ENCODE results near the gene AKAP13. TPM values are rescaled to one million over a fixed set of nuclear protein-coding genes. Genes with fewer than 3 reads are reported as not detected.

AKAP13 gene
- total and polyA plus RNA-seq, 9 donors: 45.3 to 190 (median 98.6) TPM

- H3K36me3 ChIP-seq: no peaks in the 10 kb centered on the region
- TF ChIP-seq POLR2A (IDR thresholded peaks at IDR 0.05) (no peak), EP300 (IDR thresholded peaks at IDR 0.05) (no peak)
These were observed 309.3 kb downstream of the AKAP13 start for GRCh38 chr15:85689729-85690128.

GRCh38 chr15:85690561-85691231 is 310.3 kb downstream of the AKAP13 start:
- Histone ChIP-seq H3K27me3 (no peaks in the 10 kb centered on the region), H3K36me3 (no peaks in the 10 kb centered on the region), H3K27ac (no peak overlapping the region), H3K4me1 (ENCODE audit: insufficient read depth) (peaks cover 7% of the 10 kb centered on the region), H3K4me3 (no peak overlapping the region), H3K9me3 (no peaks in the 10 kb centered on the region)
- WGBS, 3 donors: 69 to 89% (median 87%) methylated on average over 4 of the region's 4 CpGs
- TF ChIP-seq CTCF (IDR thresholded peaks at IDR 0.05) (no peak), POLR2A (IDR thresholded peaks at IDR 0.05) (no peak), EP300 (IDR thresholded peaks at IDR 0.05) (no peak)
- intact Hi-C loops (cut with DNase I): no loop called here
- no peak for DNase-seq

More at GRCh38 chr15:85689729-85690128, 309.3 kb downstream of the AKAP13 start:
- Histone ChIP-seq H3K27ac (peak overlapping the region in 1 of 2 donors; percentile 67), H3K4me3 (peak overlapping the region; percentile 28), H3K4me1 (ENCODE audit: insufficient read depth) (peaks cover 10% of the 10 kb centered on the region), H3K27me3 (no peaks in the 10 kb centered on the region), H3K9me3 (no peaks in the 10 kb centered on the region)
- intact Hi-C loops (cut with DNase I): no loop called here
- DNase-seq: peak in 4 of 5 donors; percentile 29 to 64 (median 52)
- WGBS, 3 donors: 1% methylated on average over 9 of the region's 9 CpGs

GRCh38 chr15:85691350-85692240 is 311.2 kb downstream of the AKAP13 start:
- Histone ChIP-seq H3K4me3 (no peak overlapping the region), H3K4me1 (ENCODE audit: insufficient read depth) (peaks cover 7% of the 10 kb centered on the region), H3K9me3 (no peaks in the 10 kb centered on the region), H3K27ac (no peak overlapping the region), H3K36me3 (no peaks in the 10 kb centered on the region), H3K27me3 (no peaks in the 10 kb centered on the region)
- no peak for DNase-seq
- no peak for TF ChIP-seq CTCF (IDR thresholded peaks at IDR 0.05)
- TF ChIP-seq EP300 (IDR thresholded peaks at IDR 0.05): no peak
- TF ChIP-seq POLR2A (IDR thresholded peaks at IDR 0.05): no peak
- 79 to 83% (median 81%) methylated on average over 6 of the region's 6 CpGs for WGBS, 3 donors
- intact Hi-C loops (cut with DNase I): no loop called here

GRCh38 chr15:85692321-85692720 is 311.9 kb downstream of the AKAP13 start:
- peaks cover 7% of the 10 kb centered on the region for H3K4me1 ChIP-seq (ENCODE audit: insufficient read depth)
- H3K36me3 ChIP-seq: no peaks in the 10 kb centered on the region
- H3K4me3 ChIP-seq: no peak overlapping the region
- WGBS, 3 donors: 87 to 95% (median 90%) methylated on average over 6 of the region's 6 CpGs
- H3K27me3 ChIP-seq: no peaks in the 10 kb centered on the region
- TF ChIP-seq EP300 (IDR thresholded peaks at IDR 0.05) (no peak), POLR2A (IDR thresholded peaks at IDR 0.05) (no peak), CTCF (IDR thresholded peaks at IDR 0.05) (no peak)
- intact Hi-C loops (cut with DNase I): no loop called here
- H3K9me3 ChIP-seq: no peaks in the 10 kb centered on the region
- no peak overlapping the region for H3K27ac ChIP-seq
- no peak for DNase-seq

Measured in ovary (tissue), 9 donors.